DOHH2 (cell line): ENCODE measurements around the gene PYGB.

Source experiments
- H3F3A ChIP-seq: fragments of 200-600 bp; sonication (generic), shearing (Covaris generic); 2 replicates; pipeline ENCODE4 v1.6.0; 2016; ENCODE audit warnings: antibody characterized with exemption, mild to moderate bottlenecking; ENCODE audit not compliant: control insufficient read depth, insufficient read depth
- H3K27ac ChIP-seq: fragments of 200-600 bp; sonication (generic); 2 replicates; pipeline ENCODE4 v1.5.1; 2014; ENCODE audit warnings: low read depth, mild to moderate bottlenecking, low read length, moderate library complexity
- H3K27me3 ChIP-seq: fragments of 200-600 bp; sonication (generic); 2 replicates; pipeline ENCODE4 v1.6.1; 2014; ENCODE audit warnings: mild to moderate bottlenecking, low read length, mixed read lengths; ENCODE audit not compliant: control insufficient read depth
- H3K36me3 ChIP-seq: fragments of 200-600 bp; sonication (generic); 2 replicates; pipeline ENCODE4 v1.6.1; 2014; ENCODE audit warnings: mild to moderate bottlenecking, low read length, moderate library complexity, mixed read lengths; ENCODE audit not compliant: control insufficient read depth
- H3K4me1 ChIP-seq: fragments of 200-600 bp; sonication (generic); 2 replicates; pipeline ENCODE4 v1.6.1; 2014; ENCODE audit warnings: mild to moderate bottlenecking, low read length, mixed read lengths; ENCODE audit not compliant: control insufficient read depth
- H3K4me2 ChIP-seq: fragments of 200-600 bp; sonication (generic); 2 replicates; pipeline ENCODE4 v1.6.0; 2014; ENCODE audit warnings: mild to moderate bottlenecking, low read length, moderate library complexity
- H3K4me3 ChIP-seq: fragments of 200-600 bp; sonication (generic); 2 replicates; pipeline ENCODE4 v1.5.1; 2014; ENCODE audit warnings: mild to moderate bottlenecking, low read length, mixed read lengths
- H3K79me2 ChIP-seq: fragments of 200-600 bp; sonication (generic); 2 replicates; pipeline ENCODE4 v1.6.1; 2014; ENCODE audit warnings: mild to moderate bottlenecking, low read length, mixed read lengths; ENCODE audit not compliant: control insufficient read depth
- H3K9me2 ChIP-seq: fragments of 200-600 bp; sonication (generic); replicated peaks from 2 replicates; pipeline ENCODE4 v1.6.1; 2014; ENCODE audit warnings: mild to moderate bottlenecking, low read length, mixed read lengths; ENCODE audit not compliant: control insufficient read depth
- H3K9me3 ChIP-seq: fragments of 200-600 bp; sonication (generic); 2 replicates; pipeline ENCODE4 v1.6.1; 2014; ENCODE audit warnings: antibody characterized with exemption, low read length, mixed read lengths; ENCODE audit not compliant: control insufficient read depth, insufficient read depth
- H4K20me1 ChIP-seq: fragments of 200-600 bp; sonication (generic); 2 replicates; pipeline ENCODE4 v1.6.0; 2014; ENCODE audit warnings: low read depth, mild to moderate bottlenecking, antibody characterized with exemption, low read length, moderate library complexity; ENCODE audit not compliant: control insufficient read depth, insufficient read depth
- EZH2phosphoT487 ChIP-seq: fragments of 200-600 bp; sonication (generic); IDR thresholded peaks from 2 replicates; pipeline ENCODE4 v1.6.1; 2017; ENCODE audit warnings: borderline replicate concordance, mild to moderate bottlenecking, antibody characterized with exemption, low read length, moderate library complexity, mixed read lengths
- TF ChIP-seq, protein P1 (sequence below): fragments of 200-600 bp; sonication (generic); IDR thresholded peaks from one replicate; pipeline ENCODE4 v1.5.1; 2014; ENCODE audit warnings: antibody characterized with exemption, mild to moderate bottlenecking, low read depth, low read length; ENCODE audit not compliant: poor library complexity, severe bottlenecking

PYGB gene

DNA sequence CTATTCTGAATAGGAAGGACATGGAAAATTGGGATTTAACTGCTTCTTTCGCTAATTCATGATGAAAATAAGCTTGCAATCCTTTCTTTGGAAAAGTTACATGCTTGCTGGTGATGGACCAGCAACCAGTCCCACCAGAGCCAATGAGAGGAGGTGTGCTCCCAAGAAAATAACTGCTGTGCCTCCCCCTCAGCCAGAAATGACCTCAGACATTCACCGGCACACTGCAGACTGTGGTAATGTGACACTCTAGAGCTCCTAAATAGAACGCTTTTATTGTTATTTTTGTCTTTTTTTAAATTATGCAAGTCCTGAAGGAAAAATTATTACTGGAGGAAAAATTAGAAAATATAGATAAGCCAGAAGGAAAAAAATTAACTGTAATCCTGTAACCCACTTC is 2.6 kb downstream of the PYGB start:
- no peaks in the 10 kb centered on the region for H3K9me2 ChIP-seq
- H3K27me3 ChIP-seq = 0 out of 2 replicates have a peak, but pooled peaks cover 6% of the 10 kb centered on the region
- no peak overlapping the region for H3K4me2 ChIP-seq
- H3K79me2 ChIP-seq = peaks cover 59% of the 10 kb centered on the region
- no peak overlapping the region for H3K27ac ChIP-seq
- peaks cover 32% of the 10 kb centered on the region for H3K4me1 ChIP-seq
- H4K20me1 ChIP-seq = peaks cover 12% of the 10 kb centered on the region; the same call in 1 of the 2 replicates
- no peaks in the 10 kb centered on the region for H3K9me3 ChIP-seq
- H3F3A ChIP-seq = 0 out of 2 replicates have a peak, but pooled peaks cover 5% of the 10 kb centered on the region
- H3K36me3 ChIP-seq = no peaks in the 10 kb centered on the region
- H3K4me3 ChIP-seq = no peak overlapping the region
- TF ChIP-seq, protein P1, sequence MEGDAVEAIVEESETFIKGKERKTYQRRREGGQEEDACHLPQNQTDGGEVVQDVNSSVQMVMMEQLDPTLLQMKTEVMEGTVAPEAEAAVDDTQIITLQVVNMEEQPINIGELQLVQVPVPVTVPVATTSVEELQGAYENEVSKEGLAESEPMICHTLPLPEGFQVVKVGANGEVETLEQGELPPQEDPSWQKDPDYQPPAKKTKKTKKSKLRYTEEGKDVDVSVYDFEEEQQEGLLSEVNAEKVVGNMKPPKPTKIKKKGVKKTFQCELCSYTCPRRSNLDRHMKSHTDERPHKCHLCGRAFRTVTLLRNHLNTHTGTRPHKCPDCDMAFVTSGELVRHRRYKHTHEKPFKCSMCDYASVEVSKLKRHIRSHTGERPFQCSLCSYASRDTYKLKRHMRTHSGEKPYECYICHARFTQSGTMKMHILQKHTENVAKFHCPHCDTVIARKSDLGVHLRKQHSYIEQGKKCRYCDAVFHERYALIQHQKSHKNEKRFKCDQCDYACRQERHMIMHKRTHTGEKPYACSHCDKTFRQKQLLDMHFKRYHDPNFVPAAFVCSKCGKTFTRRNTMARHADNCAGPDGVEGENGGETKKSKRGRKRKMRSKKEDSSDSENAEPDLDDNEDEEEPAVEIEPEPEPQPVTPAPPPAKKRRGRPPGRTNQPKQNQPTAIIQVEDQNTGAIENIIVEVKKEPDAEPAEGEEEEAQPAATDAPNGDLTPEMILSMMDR = no peak
- TF ChIP-seq EZH2phosphoT487 = no peak

DNA sequence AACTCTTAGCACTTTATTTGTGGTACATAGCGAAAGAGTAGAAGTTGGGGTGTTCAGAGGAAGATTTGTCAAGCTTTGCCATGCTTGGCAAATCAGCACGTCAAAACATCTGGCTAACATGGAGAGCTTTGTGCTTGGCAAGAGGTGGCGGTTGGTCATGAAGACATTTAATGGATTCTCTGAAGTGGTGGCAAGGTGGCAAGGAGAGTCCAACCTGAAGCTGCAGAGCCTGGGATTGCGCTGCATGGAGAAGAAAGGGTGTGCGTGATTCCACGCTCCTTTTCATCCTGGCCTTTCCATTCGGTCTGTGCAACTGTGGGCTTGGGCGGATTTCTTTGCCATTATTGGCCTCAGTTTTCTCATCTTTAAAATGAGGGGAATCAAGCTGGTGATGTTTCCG is 3.1 kb downstream of the PYGB start:
- TF ChIP-seq EZH2phosphoT487 = no peak
- TF ChIP-seq, protein P1 = no peak
- no peak overlapping the region for H3K27ac ChIP-seq
- H3K27me3 ChIP-seq = 0 out of 2 replicates have a peak, but pooled peaks cover 6% of the 10 kb centered on the region
- peaks cover 12% of the 10 kb centered on the region; the same call in 1 of the 2 replicates for H4K20me1 ChIP-seq
- 0 out of 2 replicates have a peak, but pooled peaks cover 3% of the 10 kb centered on the region for H3F3A ChIP-seq
- H3K9me2 ChIP-seq = no peaks in the 10 kb centered on the region
- H3K4me3 ChIP-seq = no peak overlapping the region
- H3K79me2 ChIP-seq = peaks cover 61% of the 10 kb centered on the region
- no peaks in the 10 kb centered on the region for H3K9me3 ChIP-seq
- H3K36me3 ChIP-seq = no peaks in the 10 kb centered on the region
- no peak overlapping the region for H3K4me2 ChIP-seq
- peaks cover 27% of the 10 kb centered on the region for H3K4me1 ChIP-seq

DNA sequence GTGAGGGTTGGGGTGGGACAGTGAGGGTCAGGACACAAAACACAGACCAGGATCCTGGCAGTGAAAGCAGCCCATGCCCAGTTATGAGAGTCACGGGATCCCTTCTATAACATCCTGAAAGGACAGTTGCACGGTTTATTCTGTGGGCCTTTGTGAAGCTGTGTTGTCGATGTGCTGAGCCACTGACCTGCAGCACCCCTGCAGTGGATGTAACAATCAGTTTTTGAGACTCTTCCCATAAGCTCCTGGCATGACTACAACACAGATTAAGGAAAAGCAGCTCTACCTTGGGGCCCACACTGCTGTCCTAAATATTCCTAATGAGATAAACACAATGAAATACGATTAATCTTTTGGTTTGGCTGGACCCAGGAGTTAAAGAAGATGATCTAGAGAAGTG is 3.7 kb downstream of the PYGB start:
- H3K9me3 ChIP-seq = no peaks in the 10 kb centered on the region
- peaks cover 62% of the 10 kb centered on the region for H3K79me2 ChIP-seq
- peaks cover 12% of the 10 kb centered on the region; the same call in 1 of the 2 replicates for H4K20me1 ChIP-seq
- H3K4me3 ChIP-seq = no peak overlapping the region
- no peaks in the 10 kb centered on the region for H3K9me2 ChIP-seq
- H3K4me1 ChIP-seq = peaks cover 22% of the 10 kb centered on the region
- TF ChIP-seq EZH2phosphoT487 = no peak
- TF ChIP-seq, protein P1 = no peak
- H3K27ac ChIP-seq = no peak overlapping the region
- 0 out of 2 replicates have a peak, but pooled peaks cover 3% of the 10 kb centered on the region for H3F3A ChIP-seq
- H3K4me2 ChIP-seq = no peak overlapping the region
- 0 out of 2 replicates have a peak, but pooled peaks cover 6% of the 10 kb centered on the region for H3K27me3 ChIP-seq
- no peaks in the 10 kb centered on the region for H3K36me3 ChIP-seq
